ENCODE results near the gene SP9.

SP9 gene

GRCh38 chr2:174333017-174333371, 1.8 kb upstream of the SP9 start:
- Histone ChIP-seq H3K9ac (no peak overlapping the region), H4K20me1 (peaks cover 96% of the 10 kb centered on the region), H3K9me3 (peaks cover 8% of the 10 kb centered on the region; the same call in 1 of the 2 replicates), H3K4me2 (no peak overlapping the region), H3K36me3 (no peaks in the 10 kb centered on the region), H3K4me3 (no peak overlapping the region), H3K4me1 (peaks cover 18% of the 10 kb centered on the region), H3K27me3 (peaks cover 100% of the 10 kb centered on the region), H3K27ac (no peak overlapping the region)
- TF ChIP-seq Cebpa-rat (IDR thresholded peaks at IDR 0.05), result no peak

- H3K27me3 ChIP-seq, result peaks cover 100% of the 10 kb centered on the region
- peaks cover 99% of the 10 kb centered on the region for H4K20me1 ChIP-seq
- no peak overlapping the region for H3K27ac ChIP-seq
- TF ChIP-seq Cebpa-rat (IDR thresholded peaks at IDR 0.05), result no peak
- H3K36me3 ChIP-seq, result no peaks in the 10 kb centered on the region
- peaks cover 7% of the 10 kb centered on the region; the same call in 1 of the 2 replicates for H3K9me3 ChIP-seq
- no peak overlapping the region for H3K9ac ChIP-seq
- H3K4me2 ChIP-seq, result no peak overlapping the region
- peaks cover 18% of the 10 kb centered on the region for H3K4me1 ChIP-seq
- H3K4me3 ChIP-seq, result no peak overlapping the region
These were observed 1.1 kb upstream of the SP9 start for GRCh38 chr2:174333372-174334277.

- Histone ChIP-seq H3K36me3 (no peaks in the 10 kb centered on the region), H3K9me3 (peaks cover 7% of the 10 kb centered on the region; the same call in 1 of the 2 replicates), H3K4me2 (no peak overlapping the region), H3K4me1 (peaks cover 18% of the 10 kb centered on the region), H3K27ac (no peak overlapping the region), H4K20me1 (peaks cover 99% of the 10 kb centered on the region), H3K27me3 (peaks cover 100% of the 10 kb centered on the region), H3K4me3 (no peak overlapping the region), H3K9ac (no peak overlapping the region)
- TF ChIP-seq Cebpa-rat (IDR thresholded peaks at IDR 0.05), result no peak
These were observed 457 bp upstream of the SP9 start for GRCh38 chr2:174334278-174334715.

GRCh38 chr2:174335254-174335987, 667 bp downstream of the SP9 start:
- Histone ChIP-seq H3K4me2 (no peak overlapping the region), H3K9ac (no peak overlapping the region), H3K27ac (no peak overlapping the region), H3K9me3 (peaks cover 7% of the 10 kb centered on the region; the same call in 1 of the 2 replicates), H3K27me3 (peaks cover 100% of the 10 kb centered on the region), H3K4me1 (peaks cover 18% of the 10 kb centered on the region), H4K20me1 (peaks cover 99% of the 10 kb centered on the region), H3K4me3 (no peak overlapping the region), H3K36me3 (no peaks in the 10 kb centered on the region)
- no peak for TF ChIP-seq Cebpa-rat (IDR thresholded peaks at IDR 0.05)

- H4K20me1 ChIP-seq, result peaks cover 99% of the 10 kb centered on the region
- no peak overlapping the region for H3K9ac ChIP-seq
- no peaks in the 10 kb centered on the region for H3K36me3 ChIP-seq
- H3K4me2 ChIP-seq, result peak overlapping the region; percentile 90
- H3K27me3 ChIP-seq, result peaks cover 100% of the 10 kb centered on the region
- peak overlapping the region; percentile 61 for H3K4me3 ChIP-seq
- peaks cover 7% of the 10 kb centered on the region; the same call in 1 of the 2 replicates for H3K9me3 ChIP-seq
- peaks cover 18% of the 10 kb centered on the region for H3K4me1 ChIP-seq
- no peak for TF ChIP-seq Cebpa-rat (IDR thresholded peaks at IDR 0.05)
- H3K27ac ChIP-seq, result no peak overlapping the region
These were observed 1.3 kb downstream of the SP9 start for GRCh38 chr2:174335988-174336500.

- H3K9ac ChIP-seq, result no peak overlapping the region
- H3K27ac ChIP-seq, result no peak overlapping the region
- peak overlapping the region; percentile 61 for H3K4me3 ChIP-seq
- peak overlapping the region; percentile 90 for H3K4me2 ChIP-seq
- peaks cover 7% of the 10 kb centered on the region; the same call in 1 of the 2 replicates for H3K9me3 ChIP-seq
- H3K4me1 ChIP-seq, result peaks cover 18% of the 10 kb centered on the region
- H4K20me1 ChIP-seq, result peaks cover 99% of the 10 kb centered on the region
- no peak for TF ChIP-seq Cebpa-rat (IDR thresholded peaks at IDR 0.05)
- H3K36me3 ChIP-seq, result no peaks in the 10 kb centered on the region
- H3K27me3 ChIP-seq, result peaks cover 100% of the 10 kb centered on the region
These were observed 2.0 kb downstream of the SP9 start for GRCh38 chr2:174336501-174337336.

- H3K36me3 ChIP-seq, result no peaks in the 10 kb centered on the region
- peaks cover 99% of the 10 kb centered on the region for H4K20me1 ChIP-seq
- H3K4me3 ChIP-seq, result peak overlapping the region; percentile 61
- H3K27ac ChIP-seq, result no peak overlapping the region
- peak overlapping the region; percentile 90 for H3K4me2 ChIP-seq
- peaks cover 18% of the 10 kb centered on the region for H3K4me1 ChIP-seq
- TF ChIP-seq Cebpa-rat (IDR thresholded peaks at IDR 0.05), result no peak
- H3K27me3 ChIP-seq, result peaks cover 100% of the 10 kb centered on the region
- H3K9me3 ChIP-seq, result peaks cover 7% of the 10 kb centered on the region; the same call in 1 of the 2 replicates
- H3K9ac ChIP-seq, result no peak overlapping the region
These were observed 2.8 kb downstream of the SP9 start for GRCh38 chr2:174337337-174338146.

GRCh38 chr2:174338147-174338605, 3.4 kb downstream of the SP9 start:
- Histone ChIP-seq H3K36me3 (no peaks in the 10 kb centered on the region), H4K20me1 (peaks cover 99% of the 10 kb centered on the region), H3K9ac (no peak overlapping the region), H3K4me3 (no peak overlapping the region), H3K27ac (no peak overlapping the region), H3K4me1 (peaks cover 18% of the 10 kb centered on the region), H3K9me3 (peaks cover 7% of the 10 kb centered on the region; the same call in 1 of the 2 replicates), H3K27me3 (peaks cover 100% of the 10 kb centered on the region), H3K4me2 (no peak overlapping the region)
- no peak for TF ChIP-seq Cebpa-rat (IDR thresholded peaks at IDR 0.05)

All from BLaER1 (cell line).